IPS DF 6.9 (cell line): ENCODE data around the gene FBXW7.

Source experiments
- DNase-seq: peaks from one replicate; pipeline ENCODE4 v3.0.0-alpha.2; 2013; ENCODE audit warnings: low read depth, low spot score
- H3K27ac ChIP-seq: one replicate; pipeline ENCODE4 v1.5.1; 2013; ENCODE audit warnings: low read length, control low read depth
- H3K27me3 ChIP-seq: 2 replicates; pipeline ENCODE4 v1.6.1; 2013; ENCODE audit warnings: mild to moderate bottlenecking, low read length; ENCODE audit not compliant: control insufficient read depth, insufficient read depth
- H3K36me3 ChIP-seq: 2 replicates; pipeline ENCODE4 v1.6.1; 2013; ENCODE audit warnings: low read length; ENCODE audit not compliant: control insufficient read depth, insufficient read depth
- H3K4me1 ChIP-seq: 2 replicates; pipeline ENCODE4 v1.6.1; 2013; ENCODE audit warnings: low read length; ENCODE audit not compliant: control insufficient read depth, insufficient read depth
- H3K4me3 ChIP-seq: 2 replicates; pipeline ENCODE4 v1.5.1; 2013; ENCODE audit warnings: mild to moderate bottlenecking, low read length
- H3K9me3 ChIP-seq: 2 replicates; pipeline ENCODE4 v1.6.1; 2013; ENCODE audit warnings: low read length, inconsistent platforms; ENCODE audit not compliant: control insufficient read depth, insufficient read depth
- WGBS: extraction: QIAGEN DNeasy Blood & Tissue Kit; methylation state at CpG from one replicate; pipeline ENCODE4 v1.1.7; 2013; ENCODE audit warnings: mixed read lengths, missing lambda C conversion rate; ENCODE audit not compliant: insufficient read length, insufficient coverage; 5-methylcytosine and 5-hydroxymethylcytosine counted together

The FBXW7 gene

GRCh38 chr4:152364383-152364782 is 171.5 kb downstream of the FBXW7 start:
- H3K27me3 ChIP-seq = no peaks in the 10 kb centered on the region
- WGBS = no CpG with 5 or more reads among the region's 1 CpG
- no peaks in the 10 kb centered on the region for H3K9me3 ChIP-seq
- no peaks in the 10 kb centered on the region for H3K36me3 ChIP-seq
- no peak overlapping the region for H3K4me3 ChIP-seq
- DNase-seq = no peak
- H3K27ac ChIP-seq = no peak overlapping the region
- H3K4me1 ChIP-seq = no peaks in the 10 kb centered on the region

DNA sequence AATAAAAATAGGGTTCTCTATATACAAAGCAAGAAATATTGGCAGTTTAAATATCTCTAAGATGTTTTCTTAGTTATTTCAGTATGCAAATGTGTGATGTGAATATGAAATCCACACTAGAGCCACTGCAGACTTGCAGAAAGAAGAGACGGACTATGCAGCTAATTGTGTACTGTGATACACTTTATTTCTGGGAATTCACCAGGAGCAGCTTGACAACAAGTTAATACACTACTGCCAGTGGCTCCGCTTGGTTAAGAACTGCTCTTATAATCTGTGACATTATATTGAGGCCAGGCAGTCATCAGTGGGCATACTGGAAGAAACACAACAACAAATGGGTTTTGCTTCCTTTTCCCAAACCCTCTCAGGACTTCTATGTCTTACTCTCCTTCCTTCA is 172.0 kb downstream of the FBXW7 start:
- no peaks in the 10 kb centered on the region for H3K4me1 ChIP-seq
- DNase-seq = no peak
- H3K9me3 ChIP-seq = no peaks in the 10 kb centered on the region
- no peaks in the 10 kb centered on the region for H3K36me3 ChIP-seq
- H3K4me3 ChIP-seq = no peak overlapping the region
- H3K27me3 ChIP-seq = no peaks in the 10 kb centered on the region
- no peak overlapping the region for H3K27ac ChIP-seq
- no CpG with 5 or more reads among the region's 2 CpGs for WGBS

- H3K27me3 ChIP-seq = no peaks in the 10 kb centered on the region
- H3K36me3 ChIP-seq = no peaks in the 10 kb centered on the region
- no peak overlapping the region for H3K4me3 ChIP-seq
- DNase-seq = no peak
- H3K4me1 ChIP-seq = no peaks in the 10 kb centered on the region
- no peak overlapping the region for H3K27ac ChIP-seq
- H3K9me3 ChIP-seq = no peaks in the 10 kb centered on the region
Measured at GRCh38 chr4:152363086-152363485, 172.8 kb downstream of the FBXW7 start.

- Histone ChIP-seq H3K4me3 (no peak overlapping the region), H3K4me1 (no peaks in the 10 kb centered on the region), H3K27ac (no peak overlapping the region), H3K9me3 (no peaks in the 10 kb centered on the region), H3K36me3 (no peaks in the 10 kb centered on the region), H3K27me3 (no peaks in the 10 kb centered on the region)
- WGBS = no CpG with 5 or more reads among the region's 1 CpG
- DNase-seq = no peak
Measured at GRCh38 chr4:152360045-152360410, 175.9 kb downstream of the FBXW7 start.

- H3K4me3 ChIP-seq = no peak overlapping the region
- no peaks in the 10 kb centered on the region for H3K9me3 ChIP-seq
- no CpG with 5 or more reads among the region's 9 CpGs for WGBS
- no peaks in the 10 kb centered on the region for H3K27me3 ChIP-seq
- no peaks in the 10 kb centered on the region for H3K36me3 ChIP-seq
- H3K4me1 ChIP-seq = no peaks in the 10 kb centered on the region
- DNase-seq = no peak
- no peak overlapping the region for H3K27ac ChIP-seq
Measured at GRCh38 chr4:152359208-152360044, 176.5 kb downstream of the FBXW7 start.

- Histone ChIP-seq H3K4me1 (peaks cover 2% of the 10 kb centered on the region), H3K27me3 (no peaks in the 10 kb centered on the region), H3K27ac (no peak overlapping the region), H3K9me3 (no peaks in the 10 kb centered on the region), H3K36me3 (no peaks in the 10 kb centered on the region), H3K4me3 (no peak overlapping the region)
- no CpG with 5 or more reads among the region's 6 CpGs for whole genome bisulfite sequencing
- DNase-seq = no peak
Measured at GRCh38 chr4:152357206-152357605, 178.7 kb downstream of the FBXW7 start.

GRCh38 chr4:152356428-152357034 is 179.4 kb downstream of the FBXW7 start:
- peaks cover 2% of the 10 kb centered on the region for H3K4me1 ChIP-seq
- no peak for DNase-seq
- no peaks in the 10 kb centered on the region for H3K9me3 ChIP-seq
- no peak overlapping the region for H3K4me3 ChIP-seq
- no peak overlapping the region for H3K27ac ChIP-seq
- no peaks in the 10 kb centered on the region for H3K27me3 ChIP-seq
- no peaks in the 10 kb centered on the region for H3K36me3 ChIP-seq
- no CpG with 5 or more reads among the region's 1 CpG for WGBS

DNA sequence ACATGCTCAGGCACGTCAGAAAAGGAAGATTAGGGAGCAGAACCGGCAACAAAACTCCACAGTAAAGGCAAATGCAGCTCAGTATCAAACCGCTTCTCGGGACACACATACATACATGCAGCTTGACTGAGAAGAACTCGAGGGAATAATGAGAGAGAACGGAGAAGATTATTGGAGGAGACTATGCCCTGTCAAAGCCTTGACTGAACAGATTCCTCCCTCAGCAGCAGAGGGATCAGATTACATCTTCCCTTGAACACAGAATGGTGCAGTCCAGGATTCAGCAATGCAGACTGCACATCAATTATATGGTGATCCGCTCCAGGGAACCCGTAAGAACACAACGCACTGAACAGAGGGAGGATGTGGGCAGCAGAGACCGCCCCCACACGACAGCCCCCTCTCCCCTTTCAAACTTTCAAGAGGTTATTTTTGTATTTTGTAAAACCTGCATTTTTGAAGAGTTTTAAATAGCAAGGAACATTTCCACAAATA is 183.2 kb downstream of the FBXW7 start:
- no peaks in the 10 kb centered on the region for H3K27me3 ChIP-seq
- no peaks in the 10 kb centered on the region for H3K9me3 ChIP-seq
- WGBS = no CpG with 5 or more reads among the region's 11 CpGs
- H3K36me3 ChIP-seq = no peaks in the 10 kb centered on the region
- H3K27ac ChIP-seq = no peak overlapping the region
- H3K4me3 ChIP-seq = no peak overlapping the region
- H3K4me1 ChIP-seq = peaks cover 2% of the 10 kb centered on the region
- DNase-seq = no peak

- Histone ChIP-seq H3K27me3 (no peaks in the 10 kb centered on the region), H3K27ac (no peak overlapping the region), H3K36me3 (no peaks in the 10 kb centered on the region), H3K4me3 (no peak overlapping the region), H3K4me1 (peaks cover 2% of the 10 kb centered on the region), H3K9me3 (no peaks in the 10 kb centered on the region)
- DNase-seq = no peak
- no CpG with 5 or more reads among the region's 4 CpGs for WGBS
Measured at GRCh38 chr4:152352215-152352614, 183.7 kb downstream of the FBXW7 start.

- no peak for DNase-seq
- H3K27me3 ChIP-seq = no peaks in the 10 kb centered on the region
Measured at GRCh38 chr4:152351080-152351479, 184.8 kb downstream of the FBXW7 start.

GRCh38 chr4:152348670-152349069 is 187.2 kb downstream of the FBXW7 start:
- no peak overlapping the region for H3K4me3 ChIP-seq

More at GRCh38 chr4:152351080-152351479, 184.8 kb downstream of the FBXW7 start:
- no CpG with 5 or more reads among the region's 2 CpGs for WGBS
- Histone ChIP-seq H3K27ac (no peak overlapping the region), H3K4me1 (peaks cover 2% of the 10 kb centered on the region), H3K9me3 (no peaks in the 10 kb centered on the region), H3K4me3 (no peak overlapping the region), H3K36me3 (no peaks in the 10 kb centered on the region)

More at GRCh38 chr4:152348670-152349069, 187.2 kb downstream of the FBXW7 start:
- Histone ChIP-seq H3K9me3 (no peaks in the 10 kb centered on the region), H3K36me3 (no peaks in the 10 kb centered on the region), H3K27me3 (no peaks in the 10 kb centered on the region), H3K27ac (no peak overlapping the region), H3K4me1 (peaks cover 2% of the 10 kb centered on the region)
- no peak for DNase-seq
- WGBS = no CpG with 5 or more reads among the region's 1 CpG
